DOHH2 (cell line): ENCODE measurements around the gene INTU.

Source experiments
- H3F3A ChIP-seq: fragments of 200-600 bp; sonication (generic), shearing (Covaris generic); 2 replicates; pipeline ENCODE4 v1.6.0; 2016; ENCODE audit warnings: antibody characterized with exemption, mild to moderate bottlenecking; ENCODE audit not compliant: control insufficient read depth, insufficient read depth
- H3K27ac ChIP-seq: fragments of 200-600 bp; sonication (generic); 2 replicates; pipeline ENCODE4 v1.5.1; 2014; ENCODE audit warnings: low read depth, mild to moderate bottlenecking, low read length, moderate library complexity
- H3K27me3 ChIP-seq: fragments of 200-600 bp; sonication (generic); 2 replicates; pipeline ENCODE4 v1.6.1; 2014; ENCODE audit warnings: mild to moderate bottlenecking, low read length, mixed read lengths; ENCODE audit not compliant: control insufficient read depth
- H3K36me3 ChIP-seq: fragments of 200-600 bp; sonication (generic); 2 replicates; pipeline ENCODE4 v1.6.1; 2014; ENCODE audit warnings: mild to moderate bottlenecking, low read length, moderate library complexity, mixed read lengths; ENCODE audit not compliant: control insufficient read depth
- H3K4me1 ChIP-seq: fragments of 200-600 bp; sonication (generic); 2 replicates; pipeline ENCODE4 v1.6.1; 2014; ENCODE audit warnings: mild to moderate bottlenecking, low read length, mixed read lengths; ENCODE audit not compliant: control insufficient read depth
- H3K4me2 ChIP-seq: fragments of 200-600 bp; sonication (generic); 2 replicates; pipeline ENCODE4 v1.6.0; 2014; ENCODE audit warnings: mild to moderate bottlenecking, low read length, moderate library complexity
- H3K4me3 ChIP-seq: fragments of 200-600 bp; sonication (generic); 2 replicates; pipeline ENCODE4 v1.5.1; 2014; ENCODE audit warnings: mild to moderate bottlenecking, low read length, mixed read lengths
- H3K79me2 ChIP-seq: fragments of 200-600 bp; sonication (generic); 2 replicates; pipeline ENCODE4 v1.6.1; 2014; ENCODE audit warnings: mild to moderate bottlenecking, low read length, mixed read lengths; ENCODE audit not compliant: control insufficient read depth
- H3K9me2 ChIP-seq: fragments of 200-600 bp; sonication (generic); replicated peaks from 2 replicates; pipeline ENCODE4 v1.6.1; 2014; ENCODE audit warnings: mild to moderate bottlenecking, low read length, mixed read lengths; ENCODE audit not compliant: control insufficient read depth
- H3K9me3 ChIP-seq: fragments of 200-600 bp; sonication (generic); 2 replicates; pipeline ENCODE4 v1.6.1; 2014; ENCODE audit warnings: antibody characterized with exemption, low read length, mixed read lengths; ENCODE audit not compliant: control insufficient read depth, insufficient read depth
- H4K20me1 ChIP-seq: fragments of 200-600 bp; sonication (generic); 2 replicates; pipeline ENCODE4 v1.6.0; 2014; ENCODE audit warnings: low read depth, mild to moderate bottlenecking, antibody characterized with exemption, low read length, moderate library complexity; ENCODE audit not compliant: control insufficient read depth, insufficient read depth
- EZH2phosphoT487 ChIP-seq: fragments of 200-600 bp; sonication (generic); IDR thresholded peaks from 2 replicates; pipeline ENCODE4 v1.6.1; 2017; ENCODE audit warnings: borderline replicate concordance, mild to moderate bottlenecking, antibody characterized with exemption, low read length, moderate library complexity, mixed read lengths
- TF ChIP-seq, protein P1 (sequence below): fragments of 200-600 bp; sonication (generic); IDR thresholded peaks from one replicate; pipeline ENCODE4 v1.5.1; 2014; ENCODE audit warnings: antibody characterized with exemption, mild to moderate bottlenecking, low read depth, low read length; ENCODE audit not compliant: poor library complexity, severe bottlenecking

INTU gene

DNA sequence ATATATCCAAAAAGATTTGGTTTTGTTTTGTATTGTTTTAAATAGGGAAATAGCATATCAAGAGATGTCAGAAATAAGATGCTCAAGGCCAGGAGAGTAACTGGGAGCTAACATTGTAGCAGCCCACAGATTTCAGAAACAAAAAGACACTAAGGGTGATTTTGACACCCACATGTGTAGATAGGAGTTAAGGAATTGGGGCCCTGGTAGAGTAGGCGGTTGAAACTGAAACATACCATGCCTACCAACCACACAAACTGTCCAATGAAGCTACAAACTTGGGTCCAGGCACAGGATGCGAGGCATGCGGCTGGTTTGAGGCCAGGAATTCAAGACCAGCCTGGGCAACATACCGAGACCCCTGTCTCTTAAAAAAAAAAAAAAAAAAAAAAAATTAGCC, 143.1 kb downstream of the INTU start:
- peaks cover 19% of the 10 kb centered on the region for H3K27me3 ChIP-seq
- H3F3A ChIP-seq: no peaks in the 10 kb centered on the region
- TF ChIP-seq, protein P1, sequence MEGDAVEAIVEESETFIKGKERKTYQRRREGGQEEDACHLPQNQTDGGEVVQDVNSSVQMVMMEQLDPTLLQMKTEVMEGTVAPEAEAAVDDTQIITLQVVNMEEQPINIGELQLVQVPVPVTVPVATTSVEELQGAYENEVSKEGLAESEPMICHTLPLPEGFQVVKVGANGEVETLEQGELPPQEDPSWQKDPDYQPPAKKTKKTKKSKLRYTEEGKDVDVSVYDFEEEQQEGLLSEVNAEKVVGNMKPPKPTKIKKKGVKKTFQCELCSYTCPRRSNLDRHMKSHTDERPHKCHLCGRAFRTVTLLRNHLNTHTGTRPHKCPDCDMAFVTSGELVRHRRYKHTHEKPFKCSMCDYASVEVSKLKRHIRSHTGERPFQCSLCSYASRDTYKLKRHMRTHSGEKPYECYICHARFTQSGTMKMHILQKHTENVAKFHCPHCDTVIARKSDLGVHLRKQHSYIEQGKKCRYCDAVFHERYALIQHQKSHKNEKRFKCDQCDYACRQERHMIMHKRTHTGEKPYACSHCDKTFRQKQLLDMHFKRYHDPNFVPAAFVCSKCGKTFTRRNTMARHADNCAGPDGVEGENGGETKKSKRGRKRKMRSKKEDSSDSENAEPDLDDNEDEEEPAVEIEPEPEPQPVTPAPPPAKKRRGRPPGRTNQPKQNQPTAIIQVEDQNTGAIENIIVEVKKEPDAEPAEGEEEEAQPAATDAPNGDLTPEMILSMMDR: no peak
- TF ChIP-seq EZH2phosphoT487: no peak
- H3K27ac ChIP-seq: no peak overlapping the region
- no peaks in the 10 kb centered on the region for H3K9me2 ChIP-seq
- no peaks in the 10 kb centered on the region for H4K20me1 ChIP-seq
- no peaks in the 10 kb centered on the region for H3K4me1 ChIP-seq
- H3K4me3 ChIP-seq: no peak overlapping the region
- H3K9me3 ChIP-seq: no peaks in the 10 kb centered on the region
- no peaks in the 10 kb centered on the region for H3K36me3 ChIP-seq
- no peaks in the 10 kb centered on the region for H3K79me2 ChIP-seq
- H3K4me2 ChIP-seq: no peak overlapping the region
